HG03159 (cell line): ENCODE data around the gene JMJD8.

Experiments
- ATAC-seq: cut with Tn5 transposase; IDR thresholded peaks from one replicate; pipeline ENCODE4 v1.9.1; 2021; ENCODE audit warnings: mild to moderate bottlenecking, moderate library complexity; ENCODE audit not compliant: unreplicated experiment

JMJD8 gene

GRCh38 chr16:710500-711075 lies 26.5 kb upstream of the JMJD8 start:
- ATAC-seq: no peak

DNA sequence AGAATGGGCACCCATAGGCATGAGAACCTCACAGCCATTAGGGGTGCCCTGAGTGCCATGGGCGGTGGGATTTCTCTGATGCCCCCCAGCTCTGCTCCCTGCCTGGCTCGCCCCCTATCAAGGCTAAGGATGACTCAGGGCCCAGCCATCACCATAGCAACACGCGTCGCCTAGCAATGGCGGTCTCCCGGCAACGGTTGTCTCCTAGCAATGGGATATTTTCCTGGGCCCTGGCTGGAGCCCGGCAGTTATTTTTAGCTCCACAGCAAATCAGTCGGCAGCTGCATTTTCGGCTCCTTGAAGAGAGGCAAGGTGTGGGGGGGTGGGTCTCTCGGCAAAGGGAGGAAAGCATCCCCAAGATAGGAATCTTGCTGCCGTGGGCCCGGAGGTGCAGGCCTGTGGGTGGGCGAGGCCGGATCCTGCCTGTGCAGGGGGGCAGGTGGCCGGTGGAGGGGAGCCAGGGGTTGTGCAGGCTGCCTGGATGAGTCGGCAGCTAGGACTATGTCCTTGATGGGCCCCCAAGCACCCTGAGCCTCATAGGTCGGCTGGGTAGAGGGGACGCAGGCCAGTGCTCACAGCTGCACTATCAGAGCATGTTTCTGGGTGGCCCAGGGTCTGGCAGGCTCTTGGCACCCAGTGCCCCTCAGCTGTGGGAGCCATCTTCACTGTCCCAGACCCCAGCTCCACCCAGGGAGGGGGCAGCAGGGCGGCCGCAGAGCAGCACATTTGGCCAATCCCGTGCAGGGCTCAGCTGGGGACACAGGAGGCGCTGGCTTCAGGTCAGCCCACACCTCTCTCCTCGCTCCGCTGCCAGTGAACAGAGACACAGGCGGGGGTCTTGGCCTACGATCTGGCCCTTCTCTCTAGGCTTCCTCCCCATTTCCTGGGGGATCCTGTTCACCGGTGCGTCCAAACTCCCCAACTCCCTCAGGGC lies 25.7 kb upstream of the JMJD8 start:
- no peak for ATAC-seq

DNA sequence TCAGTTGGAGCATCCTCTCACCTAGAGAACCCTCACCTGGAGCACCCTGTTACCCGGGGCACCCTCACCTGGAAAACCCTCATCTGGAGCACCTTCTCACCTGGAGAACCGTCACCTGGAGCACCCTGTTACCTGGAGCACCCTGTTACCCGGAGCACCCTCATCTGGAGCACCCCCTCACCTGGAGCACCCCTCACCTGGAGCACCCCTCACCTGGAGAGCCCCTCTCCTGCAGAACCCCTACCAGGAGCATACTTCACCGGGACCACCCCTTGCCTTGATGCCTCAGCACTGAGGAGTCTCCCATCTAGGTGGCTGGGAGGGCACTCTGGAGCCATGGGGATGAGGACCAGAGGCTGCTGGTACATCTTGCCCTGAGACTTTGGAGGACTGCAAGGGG lies 24.8 kb upstream of the JMJD8 start:
- ATAC-seq: no peak

DNA sequence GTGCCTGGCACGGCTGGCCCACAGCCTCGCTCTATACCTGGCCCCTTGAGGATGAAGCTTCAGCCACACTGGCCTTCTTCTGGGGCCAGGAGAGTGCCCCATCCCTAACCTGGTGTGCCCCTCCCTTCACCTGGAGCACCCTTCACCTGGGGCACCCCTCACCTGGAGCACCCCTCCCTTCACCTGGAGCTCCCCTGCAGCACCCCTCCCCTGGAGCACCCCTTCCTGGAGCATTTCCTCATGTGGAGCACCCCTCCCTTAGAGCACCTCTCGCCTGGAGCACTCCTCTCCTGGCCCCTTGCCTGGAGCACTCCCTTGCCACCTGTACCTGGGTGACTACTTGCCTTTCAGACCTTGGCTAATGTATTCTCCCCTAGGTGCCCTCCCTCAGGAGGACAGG lies 23.9 kb upstream of the JMJD8 start:
- no peak for ATAC-seq

- ATAC-seq: no peak
Observed at GRCh38 chr16:707062-707538, 23.0 kb upstream of the JMJD8 start.

DNA sequence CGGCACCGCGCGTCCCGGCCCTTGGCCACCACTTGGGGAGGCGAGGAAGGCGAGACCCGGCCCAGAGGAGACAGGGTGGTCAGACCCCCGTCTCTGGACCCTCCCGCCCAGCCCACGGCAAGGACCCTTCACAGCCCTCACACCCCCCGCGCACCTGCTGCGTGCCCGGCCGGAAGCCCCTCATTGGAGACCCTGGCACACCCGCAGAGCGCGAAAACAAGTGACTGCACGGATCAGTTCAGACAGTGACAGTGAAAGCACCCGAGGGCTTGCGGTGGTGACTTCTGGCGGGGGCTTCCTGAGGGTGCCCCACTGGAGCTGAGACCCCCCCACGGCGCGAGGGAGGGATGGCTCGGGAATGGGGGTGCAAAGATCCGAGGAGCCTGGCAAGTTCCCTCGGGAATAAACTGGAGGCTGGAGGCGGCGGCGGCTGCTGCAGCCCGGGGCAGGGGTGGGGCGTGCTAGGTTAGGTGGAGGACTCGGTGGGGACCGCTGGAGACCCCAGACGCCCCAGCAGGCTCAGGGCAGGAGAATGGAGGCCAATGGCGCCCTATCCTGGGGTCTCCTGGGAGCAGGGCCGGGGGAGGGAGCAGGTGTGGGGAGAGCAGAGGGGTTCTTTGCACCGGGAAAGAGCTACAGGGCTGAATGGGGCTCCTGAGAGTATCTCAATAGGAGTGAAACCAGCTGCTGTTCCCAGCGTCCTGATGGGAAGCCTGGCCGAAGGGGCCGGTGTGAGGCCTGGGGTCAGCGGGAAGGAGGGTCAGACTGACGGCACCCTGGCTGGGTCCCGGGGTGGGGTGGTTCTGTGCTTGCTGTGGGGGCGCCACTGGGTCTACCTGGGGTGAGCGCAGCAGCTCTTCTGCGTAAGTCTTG lies 22.3 kb upstream of the JMJD8 start:
- ATAC-seq: no peak

DNA sequence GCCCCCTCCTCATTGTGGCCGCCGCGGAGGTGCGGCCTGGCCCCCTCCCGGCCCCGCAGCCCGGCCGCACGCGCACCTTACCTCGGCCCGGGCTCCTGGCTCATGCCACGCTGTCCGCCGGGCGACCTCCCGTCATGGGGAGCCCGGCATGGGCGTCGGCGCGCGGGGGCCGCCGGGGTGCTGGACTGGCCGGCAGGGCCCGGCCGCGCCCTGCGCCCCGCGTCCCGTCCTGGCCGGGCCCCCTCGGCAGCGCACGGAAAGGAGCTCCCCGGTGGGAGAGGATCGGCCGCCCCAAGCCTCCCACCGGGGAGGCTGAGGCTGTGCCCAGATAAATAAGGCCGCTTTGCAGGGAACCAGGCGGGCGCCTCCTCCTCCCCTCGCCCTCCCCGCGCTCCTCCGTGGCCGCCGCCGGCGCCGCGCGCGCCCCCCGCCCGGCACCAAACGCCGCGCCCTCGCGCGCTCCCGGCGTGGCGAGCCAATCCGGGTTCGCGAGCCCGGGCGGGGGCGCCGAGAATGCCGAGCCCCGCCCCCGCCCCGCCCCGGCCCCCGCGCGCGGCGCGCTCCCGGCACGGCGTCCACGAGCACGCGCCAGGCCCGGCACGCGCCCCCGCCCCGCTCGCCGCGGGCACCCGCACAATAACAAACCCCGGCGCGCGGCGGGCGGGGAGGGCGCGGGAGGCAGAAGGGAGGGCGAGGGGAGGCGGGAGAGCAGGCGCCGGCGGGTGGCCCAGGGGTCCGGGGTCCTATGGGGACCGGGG lies 21.5 kb upstream of the JMJD8 start, which contains the start of gene FBXL16:
Gene FBXL16 (minus strand): TSS at position 371 of the 758 bp plus-strand sequence. CDS start 8,396 bp downstream, outside the sequence.
- ATAC-seq: no peak

- ATAC-seq: no peak
Observed at GRCh38 chr16:704552-705380, 20.6 kb upstream of the JMJD8 start.

DNA sequence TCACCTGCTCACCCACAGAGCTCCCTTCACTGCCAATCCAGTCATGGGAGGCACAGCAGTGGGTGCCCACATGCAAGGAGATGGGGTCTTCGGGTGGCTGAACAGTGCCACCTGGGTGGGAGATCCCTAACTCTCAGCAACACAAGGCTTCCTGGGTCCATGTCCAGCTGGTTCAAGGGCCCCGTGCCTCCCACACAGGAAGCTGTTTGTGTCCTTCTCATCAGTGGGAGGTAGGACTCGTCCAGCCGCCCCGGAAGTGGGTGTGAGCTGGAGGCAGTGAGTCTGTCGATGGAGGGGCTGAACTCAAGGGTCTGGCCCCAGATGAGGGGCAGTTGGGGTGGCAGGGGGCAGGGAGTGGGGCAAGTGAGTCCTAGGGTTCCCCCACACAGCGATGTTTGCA lies 19.9 kb upstream of the JMJD8 start:
- ATAC-seq: no peak

GRCh38 chr16:703406-703805 lies 19.3 kb upstream of the JMJD8 start:
- ATAC-seq: no peak

DNA sequence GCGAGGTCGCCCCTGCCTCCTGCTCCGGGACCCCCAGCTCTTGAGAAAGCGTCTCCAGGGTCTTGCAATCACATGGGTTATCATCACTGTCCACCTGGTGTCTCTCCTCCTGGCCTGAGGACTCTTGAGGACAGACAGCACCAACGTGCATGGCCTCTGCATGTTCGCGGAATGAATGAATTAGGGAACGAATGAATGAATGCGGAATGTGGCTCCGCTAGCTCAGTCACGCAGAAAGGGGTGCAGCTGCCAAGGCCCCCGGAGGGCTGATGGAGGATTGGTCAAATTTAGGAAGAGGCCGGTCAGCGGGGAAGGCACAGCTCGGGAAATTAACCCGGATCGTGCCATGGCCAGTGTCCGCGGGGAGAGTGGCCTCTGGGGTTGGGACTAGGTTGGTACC lies 18.2 kb upstream of the JMJD8 start:
- no peak for ATAC-seq

GRCh38 chr16:700684-701584 lies 16.8 kb upstream of the JMJD8 start:
- no peak for ATAC-seq

DNA sequence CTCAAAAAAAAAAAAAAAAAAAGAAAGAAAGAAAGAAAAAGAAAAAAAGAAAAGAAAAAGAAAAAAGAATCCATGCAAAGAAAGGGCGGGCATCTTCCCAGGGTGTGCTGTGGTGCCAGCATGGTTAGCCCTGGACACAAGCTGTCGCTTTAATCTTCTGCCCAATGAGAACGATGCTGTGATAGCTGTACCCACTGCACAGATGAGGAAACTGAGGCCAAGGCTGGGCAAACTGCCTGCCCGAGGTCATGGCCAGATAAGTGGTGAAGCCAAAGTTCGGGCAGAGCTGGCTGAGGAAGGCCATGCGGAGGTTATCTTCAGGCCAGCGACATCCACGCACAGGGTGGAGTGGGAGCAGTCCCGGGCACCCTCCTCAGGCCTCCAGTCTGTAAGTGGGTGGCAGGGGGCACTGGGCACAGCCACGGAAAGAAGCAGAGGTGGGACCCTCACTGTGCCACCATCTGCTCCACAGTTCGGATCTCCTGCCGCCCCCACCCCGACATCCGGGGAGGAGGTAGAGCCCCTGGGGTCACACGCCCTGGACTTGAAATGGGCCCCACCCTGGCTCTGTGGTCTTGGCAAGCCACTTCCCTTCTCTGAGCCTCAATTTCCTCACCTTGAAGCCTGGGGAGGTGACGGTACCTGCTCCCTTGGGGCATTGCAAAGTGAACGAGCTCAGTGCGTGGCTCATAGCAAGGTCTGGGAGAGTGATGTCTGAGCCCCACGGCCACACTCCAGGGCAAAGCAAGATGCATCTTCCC lies 15.0 kb upstream of the JMJD8 start:
- no peak for ATAC-seq

DNA sequence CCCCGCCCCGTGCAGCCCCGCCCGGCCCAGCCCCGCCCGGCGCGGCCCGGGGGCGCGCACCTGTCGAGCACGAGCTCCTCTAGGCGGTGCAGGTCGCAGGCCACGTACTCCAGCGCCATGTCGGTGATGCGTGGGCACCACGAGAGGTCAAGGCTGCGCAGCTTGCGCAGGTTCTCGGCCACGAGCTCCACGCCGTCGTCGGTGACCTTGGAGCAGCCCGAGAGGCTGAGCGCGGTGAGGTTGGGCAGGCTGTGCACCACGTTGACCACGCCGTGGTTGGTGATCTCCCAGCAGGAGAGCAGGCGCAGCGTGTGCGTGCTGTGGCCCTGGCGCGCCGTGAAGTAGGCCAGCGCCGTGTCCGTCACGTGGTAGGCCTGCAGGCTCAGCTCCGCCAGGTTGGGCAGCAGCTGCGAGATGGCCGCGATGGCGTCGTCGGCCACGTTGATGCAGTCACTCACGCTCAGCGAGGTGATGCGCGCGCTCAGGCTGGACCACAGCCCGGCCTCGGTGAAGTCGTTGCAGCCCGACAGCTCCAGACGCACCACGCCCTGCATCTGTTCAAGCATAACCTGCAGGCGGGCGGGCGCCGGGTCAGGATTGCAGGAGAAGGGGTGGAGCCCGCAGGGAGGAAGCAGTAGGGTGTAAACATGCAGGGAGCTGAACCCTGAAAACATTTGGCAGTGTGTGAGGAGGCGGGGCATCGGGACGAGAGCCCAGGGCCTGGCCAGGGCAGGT lies 11.4 kb upstream of the JMJD8 start:
- no peak for ATAC-seq

GRCh38 chr16:694863-695354 lies 10.8 kb upstream of the JMJD8 start:
- ATAC-seq: no peak

DNA sequence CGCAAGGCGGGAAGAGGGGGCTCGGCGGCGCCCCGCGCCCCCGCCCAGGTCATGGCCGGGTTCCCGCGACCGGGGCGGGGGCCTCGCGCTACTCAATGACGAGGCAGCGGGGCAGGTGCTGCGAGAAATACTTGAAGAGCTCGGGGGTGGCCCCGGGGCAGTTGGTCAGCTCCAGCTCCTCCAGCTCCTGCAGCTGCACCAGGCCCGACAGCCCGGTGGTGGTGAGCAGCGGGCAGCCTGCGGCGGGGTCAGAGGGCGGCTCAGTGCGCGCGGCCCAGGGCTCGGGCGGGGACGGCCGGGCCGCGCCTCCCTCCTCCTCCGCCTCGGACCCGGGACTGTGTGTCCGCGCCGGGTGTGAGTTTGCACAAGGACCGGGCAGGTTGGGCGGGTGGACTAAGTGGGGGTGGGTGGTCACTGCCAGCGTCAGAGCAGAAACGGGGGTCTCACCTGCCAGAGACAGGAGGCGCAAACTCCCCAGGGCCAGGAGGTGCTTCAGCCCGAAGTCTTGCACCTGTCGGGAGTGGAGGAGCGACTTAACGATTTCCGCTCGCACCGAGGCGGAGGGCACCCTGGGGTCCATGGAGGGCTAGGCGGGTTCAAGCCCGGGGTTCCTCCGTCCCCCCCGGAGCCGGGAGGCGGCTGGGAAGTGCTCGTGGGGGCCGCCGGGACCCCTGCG lies 10.2 kb upstream of the JMJD8 start:
- ATAC-seq: no peak
